Left renal pelvis (tissue), 4 donors: ENCODE results near the gene ASTN2. TPM values are rescaled to one million over a fixed set of nuclear protein-coding genes. Genes with fewer than 3 reads are reported as not detected.

Experiments used
- DNase-seq, 4 donors: peaks; one replicate each; pipeline ENCODE4 v3.0.0-alpha.2; 2013; ENCODE audit warnings: low read depth in 4 of 4, low spot score in 3 of 4
- polyA plus RNA-seq, 4 donors: library from polyadenylated mRNA; unstranded; fragments of 120-200 nt; gene quantifications; one replicate each; pipeline ENCODE4 v1.2.1, GENCODE V29; 2013; ENCODE audit not compliant: insufficient read length in 4 of 4

The ASTN2 gene
- polyA plus RNA-seq, 4 donors = 14.0 to 22.6 (median 16.4) TPM

GRCh38 chr9:117374076-117374725 lies 40.7 kb downstream of the ASTN2 start:
- no peak for DNase-seq

- DNase-seq = no peak
Measured at GRCh38 chr9:117368684-117369230, 46.1 kb downstream of the ASTN2 start.

GRCh38 chr9:117365438-117365837 lies 49.4 kb downstream of the ASTN2 start:
- no peak for DNase-seq

- DNase-seq = no peak
Measured at GRCh38 chr9:117363006-117363405, 51.9 kb downstream of the ASTN2 start.

GRCh38 chr9:117359910-117360309 lies 54.9 kb downstream of the ASTN2 start:
- DNase-seq = no peak

- no peak for DNase-seq
Measured at GRCh38 chr9:117355542-117355941, 59.3 kb downstream of the ASTN2 start.

DNA sequence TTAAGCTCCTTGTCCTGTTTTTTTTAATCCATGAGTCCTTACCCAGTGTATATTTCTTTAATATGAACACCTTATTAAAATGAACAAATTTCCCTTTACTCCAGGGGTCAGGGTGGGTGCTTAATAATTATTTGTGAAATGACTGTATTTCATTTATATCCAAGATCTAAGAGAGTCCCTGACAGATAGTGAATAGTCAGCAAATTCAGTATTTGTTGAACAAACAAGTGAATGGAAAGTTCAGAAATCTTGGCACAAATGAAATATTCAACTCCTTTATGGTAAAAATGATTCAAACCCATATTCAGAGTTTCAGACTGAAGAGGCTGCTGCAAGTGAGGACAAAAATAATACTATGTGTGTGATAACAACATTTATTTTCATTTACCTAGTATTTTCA lies 59.9 kb downstream of the ASTN2 start:
- DNase-seq = no peak

- DNase-seq = no peak
Measured at GRCh38 chr9:117354244-117354847, 60.5 kb downstream of the ASTN2 start.

DNA sequence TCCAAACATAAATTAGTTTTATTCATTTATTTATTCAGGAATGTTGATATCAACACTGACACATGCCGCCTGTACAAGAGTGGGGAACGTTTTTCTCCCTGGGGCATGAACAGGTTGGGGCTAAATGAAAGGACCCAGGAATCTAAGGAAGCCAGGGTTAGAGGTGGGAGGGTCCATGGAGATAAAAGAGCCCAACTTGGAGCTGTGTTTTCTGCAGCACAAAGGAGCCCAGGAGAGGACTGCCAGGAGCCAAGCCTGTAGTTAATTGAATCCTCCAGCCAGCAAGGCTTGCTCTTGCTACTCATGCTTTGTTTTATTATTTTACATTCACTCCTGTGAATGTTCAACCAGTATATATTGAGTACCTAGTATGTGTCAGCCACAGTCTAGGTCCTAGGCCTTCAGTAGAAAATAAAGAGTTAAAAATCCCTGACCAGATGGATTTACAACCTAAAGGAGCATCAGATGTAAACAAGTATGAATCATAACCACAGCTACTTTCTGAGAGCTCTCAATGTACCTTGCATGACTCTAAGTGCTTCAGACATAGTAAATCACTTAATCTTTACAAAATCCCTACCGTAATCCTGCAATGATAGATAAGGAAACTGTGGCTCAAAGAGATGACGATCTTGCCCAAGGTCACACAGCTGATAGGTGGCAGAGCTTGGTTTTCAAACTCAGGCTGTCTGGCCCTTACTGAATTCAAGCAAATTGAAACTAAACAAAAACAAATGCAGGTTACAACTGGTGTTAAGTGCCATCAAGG lies 69.8 kb downstream of the ASTN2 start:
- no peak for DNase-seq

DNA sequence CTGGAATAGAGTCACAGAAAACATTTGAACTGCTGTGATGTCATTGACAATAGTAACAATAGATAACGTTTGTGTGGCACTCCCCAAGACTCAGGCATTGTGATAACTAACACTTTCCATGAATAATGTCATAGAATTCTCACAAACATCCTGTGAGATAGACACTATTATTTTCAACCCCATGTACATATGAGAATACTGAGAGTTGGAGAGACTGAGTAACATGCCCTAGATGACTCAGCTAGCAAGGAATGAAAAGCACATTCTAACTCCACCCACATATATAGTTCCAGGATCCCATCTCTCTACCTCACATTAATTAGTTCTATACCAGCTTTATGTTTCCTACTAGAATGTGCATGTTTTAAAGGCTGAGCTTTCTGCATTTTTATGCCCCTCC lies 71.4 kb downstream of the ASTN2 start:
- no peak for DNase-seq

DNA sequence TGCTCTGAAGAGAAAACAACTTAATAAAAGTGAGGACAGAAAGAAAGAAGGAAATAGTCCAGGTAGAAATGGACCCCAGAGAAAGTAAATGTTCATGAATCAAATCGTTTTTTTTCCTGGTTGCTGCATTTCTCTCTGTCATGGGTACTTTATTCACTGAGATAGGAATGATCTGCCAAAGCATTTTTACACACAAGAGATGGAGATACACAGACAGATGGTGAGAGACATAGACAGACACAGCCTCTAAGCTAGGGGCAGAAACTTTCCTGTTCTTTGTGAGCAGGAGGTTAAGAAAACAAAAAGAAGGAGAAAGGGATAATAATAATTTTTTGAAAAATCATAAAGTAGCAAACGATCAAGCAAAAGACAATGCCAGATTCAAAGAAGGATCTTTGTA lies 73.7 kb downstream of the ASTN2 start:
- no peak for DNase-seq

DNA sequence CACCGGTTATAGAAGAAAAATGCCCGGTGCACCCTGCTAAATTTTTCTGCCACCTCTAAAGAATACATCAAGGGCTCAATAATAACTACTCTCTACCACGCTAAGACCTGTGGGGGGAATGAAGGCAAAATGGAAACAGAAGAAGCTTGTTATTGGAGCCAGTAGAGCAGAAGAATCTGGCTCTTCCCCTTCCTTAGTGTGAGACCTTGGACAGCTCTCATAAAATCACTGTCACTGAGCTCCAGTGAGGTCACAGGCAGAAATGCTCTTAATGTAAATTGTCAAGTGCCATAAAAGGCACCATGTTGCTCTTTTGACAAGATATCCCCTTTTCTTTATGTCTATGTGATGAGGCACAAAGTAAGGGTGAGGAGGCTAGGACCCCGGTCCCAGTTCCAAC lies 74.4 kb downstream of the ASTN2 start:
- no peak for DNase-seq

DNA sequence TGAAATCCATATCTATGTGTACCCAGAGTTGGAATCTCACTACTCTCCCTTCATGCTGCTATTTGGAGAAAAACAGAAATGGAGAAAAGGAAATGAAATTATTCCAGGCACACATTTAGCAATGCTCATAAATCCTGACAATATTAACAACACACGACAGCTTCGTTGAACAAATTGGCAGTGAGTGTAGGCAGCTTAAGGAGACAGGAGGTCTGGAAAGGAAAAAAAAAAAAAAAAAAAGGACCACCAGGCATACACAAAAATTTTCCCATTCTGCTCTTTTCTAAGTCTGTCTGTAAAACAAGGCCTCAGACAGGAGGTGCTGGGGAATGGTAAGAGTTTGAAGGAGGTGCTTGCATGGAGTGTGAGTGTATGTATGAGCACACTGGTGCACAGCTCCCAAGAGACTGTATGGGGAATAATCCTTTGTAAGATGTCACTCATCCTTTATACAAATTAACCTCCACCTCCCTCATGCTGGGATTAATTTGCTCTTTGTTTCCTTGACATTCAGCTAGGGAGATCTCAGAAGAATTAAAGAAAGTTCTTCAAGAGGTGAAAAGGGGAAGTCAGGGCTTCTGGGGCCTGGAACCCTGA lies 78.9 kb downstream of the ASTN2 start:
- no peak for DNase-seq

DNA sequence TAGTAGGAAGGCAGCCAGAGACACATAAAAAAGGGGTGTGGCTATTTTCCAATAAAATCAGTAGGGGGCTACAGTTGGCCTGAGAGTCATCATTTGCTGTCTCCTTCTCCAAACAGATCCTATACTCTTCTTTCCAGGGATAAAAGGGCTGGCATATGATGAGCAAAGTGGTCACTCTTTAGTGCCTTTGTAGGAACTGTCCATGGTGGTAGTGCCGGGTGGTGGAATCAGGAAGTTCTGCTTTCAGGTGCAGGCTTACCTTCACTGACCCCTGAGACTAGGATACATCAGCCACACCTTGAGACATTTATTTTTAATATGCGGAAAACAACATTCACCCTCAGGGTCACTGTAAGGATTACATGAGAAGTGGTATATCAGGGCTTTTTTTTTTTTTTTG lies 80.8 kb downstream of the ASTN2 start:
- no peak for DNase-seq

GRCh38 chr9:117325831-117326230 lies 89.0 kb downstream of the ASTN2 start:
- no peak for DNase-seq

- no peak for DNase-seq
Measured at GRCh38 chr9:117325110-117325731, 89.6 kb downstream of the ASTN2 start.

DNA sequence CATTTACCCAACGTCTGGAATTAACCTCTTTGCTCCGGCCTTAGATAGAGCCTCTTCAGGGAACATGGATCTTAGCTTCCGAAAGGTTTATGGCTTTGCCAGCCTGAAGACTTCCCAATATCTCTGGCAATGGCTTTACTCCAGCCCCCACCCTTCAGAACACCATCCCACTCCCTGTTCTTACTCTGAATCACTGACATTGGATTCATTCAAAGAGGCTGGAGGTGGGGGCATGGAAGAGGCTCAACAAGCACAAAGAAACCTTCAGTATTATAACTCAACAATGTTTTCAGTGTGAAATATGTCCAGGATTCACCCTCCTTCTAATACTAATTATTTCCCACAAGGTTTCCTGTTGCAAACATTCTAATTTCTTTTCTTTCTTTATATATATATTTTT lies 91.5 kb downstream of the ASTN2 start:
- no peak for DNase-seq

DNA sequence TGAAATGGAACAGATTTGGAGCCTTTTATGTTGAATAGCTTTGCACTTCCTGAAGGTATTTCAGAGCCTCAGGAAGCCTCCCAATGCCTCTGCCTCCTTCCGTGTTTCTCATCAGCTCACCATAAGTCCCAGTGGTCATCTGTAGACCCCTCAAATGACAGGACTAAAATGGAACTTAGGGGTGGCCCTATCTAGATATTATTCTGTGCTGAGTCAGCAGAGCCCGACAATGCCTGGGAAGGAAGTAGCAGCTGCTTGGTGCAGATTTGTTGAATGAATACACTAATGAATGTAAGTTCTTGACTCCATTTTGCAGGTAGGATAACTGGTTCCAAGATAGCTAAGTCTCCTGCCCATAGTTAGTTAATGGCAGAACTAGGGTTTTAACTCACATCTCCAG lies 97.7 kb downstream of the ASTN2 start:
- DNase-seq = no peak

GRCh38 chr9:117315236-117315635 lies 99.6 kb downstream of the ASTN2 start:
- no peak for DNase-seq

GRCh38 chr9:117313989-117314388 lies 100.9 kb downstream of the ASTN2 start:
- no peak for DNase-seq

- no peak for DNase-seq
Measured at GRCh38 chr9:117307701-117308100, 107.2 kb downstream of the ASTN2 start.
